Measurements from ENCODE around the gene FBXO46.
"Not testable (repeated sequence)": the region's sequence is repeated elsewhere in the genome, so short reads cannot be mapped to it uniquely, and the experiment has no call there.

Gene FBXO46

DNA sequence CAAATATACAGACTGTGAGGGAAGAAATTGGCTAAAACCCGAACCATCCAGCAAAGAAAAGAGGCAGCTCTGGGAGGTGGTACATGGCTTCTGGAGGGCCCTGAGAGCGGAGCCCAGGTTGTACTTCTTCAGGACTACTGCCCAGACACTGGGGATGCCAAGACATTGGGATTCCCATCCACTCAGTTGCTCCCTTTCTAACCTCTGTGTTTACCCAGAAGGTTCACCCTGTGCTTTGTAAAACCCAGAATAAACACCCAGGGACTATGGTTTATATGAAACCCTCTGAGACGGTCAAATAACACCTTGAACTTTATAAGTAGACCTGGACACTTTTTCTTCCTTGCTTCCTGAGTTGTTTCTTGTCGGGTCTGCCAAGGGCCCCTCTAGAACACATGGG lies 12.3 kb upstream of the FBXO46 start:
- H3K27ac ChIP-seq = no peak overlapping the region
- TF ChIP-seq, protein P1, sequence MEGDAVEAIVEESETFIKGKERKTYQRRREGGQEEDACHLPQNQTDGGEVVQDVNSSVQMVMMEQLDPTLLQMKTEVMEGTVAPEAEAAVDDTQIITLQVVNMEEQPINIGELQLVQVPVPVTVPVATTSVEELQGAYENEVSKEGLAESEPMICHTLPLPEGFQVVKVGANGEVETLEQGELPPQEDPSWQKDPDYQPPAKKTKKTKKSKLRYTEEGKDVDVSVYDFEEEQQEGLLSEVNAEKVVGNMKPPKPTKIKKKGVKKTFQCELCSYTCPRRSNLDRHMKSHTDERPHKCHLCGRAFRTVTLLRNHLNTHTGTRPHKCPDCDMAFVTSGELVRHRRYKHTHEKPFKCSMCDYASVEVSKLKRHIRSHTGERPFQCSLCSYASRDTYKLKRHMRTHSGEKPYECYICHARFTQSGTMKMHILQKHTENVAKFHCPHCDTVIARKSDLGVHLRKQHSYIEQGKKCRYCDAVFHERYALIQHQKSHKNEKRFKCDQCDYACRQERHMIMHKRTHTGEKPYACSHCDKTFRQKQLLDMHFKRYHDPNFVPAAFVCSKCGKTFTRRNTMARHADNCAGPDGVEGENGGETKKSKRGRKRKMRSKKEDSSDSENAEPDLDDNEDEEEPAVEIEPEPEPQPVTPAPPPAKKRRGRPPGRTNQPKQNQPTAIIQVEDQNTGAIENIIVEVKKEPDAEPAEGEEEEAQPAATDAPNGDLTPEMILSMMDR (conservative IDR thresholded peaks at IDR 0.05; ENCODE audit: low read depth) = no peak
- CTCF ChIA-PET = interaction anchor here (0.6 kb wide), 1 partner anchor 1818 kb away, joined by 4 read pairs; no protein-coding TSS in a partner anchor
- no peak for DNase-seq (ENCODE audit: low spot score)
- POLR2A ChIA-PET (ENCODE audit: low non-redundant PET) = no interaction called here

DNA sequence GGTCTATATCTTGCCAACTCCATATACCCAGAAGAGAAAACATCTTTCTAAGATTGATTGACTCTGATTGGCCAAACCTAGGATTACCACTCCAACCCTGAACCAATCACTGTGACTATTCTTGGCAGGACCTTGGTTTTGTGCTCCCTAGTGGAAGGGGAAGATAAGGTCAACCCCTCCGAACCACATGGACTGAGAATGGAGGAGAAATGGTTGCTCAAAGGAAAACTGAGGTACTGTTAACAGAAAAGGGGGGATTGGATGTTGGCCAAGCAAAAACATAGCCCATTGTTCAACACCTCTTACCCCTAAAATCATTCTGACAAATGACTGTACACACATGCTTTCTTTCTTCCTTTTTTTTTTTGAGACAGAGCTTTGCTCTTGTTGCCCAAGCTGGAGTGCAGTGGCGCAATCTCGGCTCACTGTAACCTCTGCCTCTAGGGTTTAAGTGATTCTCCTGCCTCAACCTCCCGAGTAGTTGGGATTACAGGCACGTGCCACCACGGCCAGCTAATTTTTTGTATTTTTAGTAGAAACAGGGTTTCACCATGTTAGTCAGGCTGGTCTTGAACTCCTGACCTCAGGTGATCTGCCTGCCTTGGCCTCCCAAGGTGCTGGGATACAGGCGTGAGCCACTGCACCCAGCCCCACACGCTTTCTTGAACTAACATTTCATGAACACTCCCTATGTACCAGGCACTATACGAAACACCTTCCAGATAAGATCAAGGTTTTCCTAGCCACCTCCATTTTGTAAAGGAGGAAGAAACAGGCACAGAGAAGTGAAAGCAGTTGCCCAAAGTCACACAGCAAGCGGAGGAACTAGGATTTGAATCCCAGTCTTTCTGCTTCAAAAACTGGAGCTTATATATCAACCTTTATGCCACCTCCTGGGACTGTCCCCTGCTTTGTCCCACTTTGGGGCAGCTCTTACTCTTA lies 9.1 kb upstream of the FBXO46 start:
- H3K27ac ChIP-seq = no peak overlapping the region
- POLR2A ChIA-PET (ENCODE audit: low non-redundant PET) = no interaction called here
- DNase-seq (ENCODE audit: low spot score) = no peak
- TF ChIP-seq, protein P1 (conservative IDR thresholded peaks at IDR 0.05; ENCODE audit: low read depth) = no peak
- CTCF ChIA-PET = interaction anchor here (0.5 to 0.6 kb wide), 2 partner anchors 143 to 575 kb away, joined by 3 to 5 read pairs; no protein-coding TSS in a partner anchor

DNA sequence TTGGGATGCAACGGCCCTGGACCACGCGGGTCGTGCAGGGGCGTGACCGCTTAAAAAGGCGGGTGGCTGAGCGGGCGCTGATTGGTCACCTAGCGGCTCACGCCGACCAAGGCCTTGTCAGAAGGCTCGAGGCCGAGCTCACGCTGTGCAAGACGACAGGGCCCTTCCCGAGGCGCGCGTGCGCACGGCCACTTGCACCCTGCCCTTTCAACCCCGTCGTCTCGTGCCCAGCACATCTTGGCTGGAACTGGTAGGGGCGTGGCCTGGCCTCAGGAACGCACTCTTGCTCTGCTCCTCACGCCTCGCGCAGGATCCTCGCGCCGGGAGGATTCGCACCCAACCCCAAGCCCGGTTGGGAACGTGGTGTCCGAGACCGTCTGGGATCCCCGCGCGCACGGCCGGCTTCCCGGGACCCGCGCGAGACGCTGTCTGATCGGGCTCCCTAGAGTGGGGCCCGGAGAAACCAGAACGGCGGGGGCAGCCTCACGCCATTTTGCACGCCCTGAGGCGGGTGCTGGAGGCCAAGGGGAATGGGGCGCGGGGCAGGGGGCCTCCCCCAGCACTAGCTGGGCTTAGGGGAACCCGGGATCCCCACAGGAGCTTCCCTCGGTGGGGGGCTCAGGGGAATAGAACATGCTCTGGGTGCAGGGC lies 2.6 kb upstream of the FBXO46 start, which contains the start of gene MEIOSIN:
Gene MEIOSIN (plus strand): TSS at position 280 of the 651 bp plus-strand sequence. CDS start 1,938 bp downstream, outside the sequence.
- ChIA-PET CTCF (no interaction called here), POLR2A (ENCODE audit: low non-redundant PET) (interaction anchor here (0.6 kb wide), 2 partner anchors 14 to 23 kb away, joined by 4 to 5 read pairs; no protein-coding TSS in a partner anchor)
- DNase-seq (ENCODE audit: low spot score) = no peak
- H3K27ac ChIP-seq = peak within 1 kb of the TSS; percentile 14; the same call in 1 of the 2 replicates
- TF ChIP-seq, protein P1 (conservative IDR thresholded peaks at IDR 0.05; ENCODE audit: low read depth) = no peak

DNA sequence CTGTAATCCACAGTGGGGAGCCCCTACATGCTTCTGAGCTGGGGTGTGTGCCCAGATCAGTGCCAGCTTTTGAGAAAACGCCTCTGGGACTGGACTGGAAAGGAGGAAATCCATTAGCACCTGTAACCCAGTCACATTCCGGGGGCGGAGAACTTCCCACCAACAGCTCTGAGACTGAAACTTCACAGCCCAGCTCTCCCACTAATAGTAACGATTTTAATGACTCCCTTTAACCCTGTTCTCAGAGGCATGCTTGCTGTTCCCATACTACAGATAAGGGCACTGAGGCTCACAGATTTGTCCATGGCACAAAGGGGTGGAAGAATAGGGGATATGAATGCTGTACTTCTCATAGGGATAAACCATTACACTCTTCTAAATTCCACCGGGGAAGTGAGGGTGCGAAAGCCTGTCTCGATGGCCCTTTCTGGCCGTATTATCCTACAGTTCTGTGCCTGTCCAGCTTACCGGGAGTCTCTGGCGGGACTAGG lies 851 bp downstream of the FBXO46 start:
- ChIA-PET POLR2A (ENCODE audit: low non-redundant PET) (interaction anchor here (1.3 kb wide), 1 partner anchor 39 kb away, joined by 5 read pairs; the partner anchor contains the start of gene SIX5), CTCF (no interaction called here)
- TF ChIP-seq, protein P1 (conservative IDR thresholded peaks at IDR 0.05; ENCODE audit: low read depth) = no peak
- peak overlapping the region; percentile 86 for H3K27ac ChIP-seq
- peak; percentile 18 for DNase-seq (ENCODE audit: low spot score)

DNA sequence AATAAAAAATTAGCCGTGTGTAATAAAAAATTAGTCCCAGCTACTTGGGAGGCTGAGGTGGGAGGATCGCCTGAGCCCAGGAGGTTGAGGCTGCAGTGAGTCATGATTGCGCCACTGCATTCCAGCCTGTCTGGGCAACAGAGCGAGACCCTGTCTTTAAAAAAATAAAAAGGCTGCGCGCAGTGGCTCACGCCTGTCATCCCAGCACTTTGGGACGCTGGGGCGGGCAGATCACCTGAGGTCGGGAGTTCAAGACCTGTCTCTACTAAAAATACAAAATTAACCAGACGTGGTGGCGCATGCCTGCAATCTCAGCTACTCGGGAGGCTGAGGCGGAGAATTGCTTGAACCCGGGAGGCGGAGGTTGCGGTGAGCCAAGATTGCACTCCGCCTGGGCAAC lies 2.0 kb downstream of the FBXO46 start:
- CTCF ChIA-PET = interaction anchor here (0.7 kb wide), 1 partner anchor 11 kb away, joined by 4 read pairs; no protein-coding TSS in a partner anchor
- H3K27ac ChIP-seq = peak overlapping the region; percentile 86
- DNase-seq (ENCODE audit: low spot score); POLR2A ChIA-PET (ENCODE audit: low non-redundant PET): not testable (repeated sequence)

DNA sequence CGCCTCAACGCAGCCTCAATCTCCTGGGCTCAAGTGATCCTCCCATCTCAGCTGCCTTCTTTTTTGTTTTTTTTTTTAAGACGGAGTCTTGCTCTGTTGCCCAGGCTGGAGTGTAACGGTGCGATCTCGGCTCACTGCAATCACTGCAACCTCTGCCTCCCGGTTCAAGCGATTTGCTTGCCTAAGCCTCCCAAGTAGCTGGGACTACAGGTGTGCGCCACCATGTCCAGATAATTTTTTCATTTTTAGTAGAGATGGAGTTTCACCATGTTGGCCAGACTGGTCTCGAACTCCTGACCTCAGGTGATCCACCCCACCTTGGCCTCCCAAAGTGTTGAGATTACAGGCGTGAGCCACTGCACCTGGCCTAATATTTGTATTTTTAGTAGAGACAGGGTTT lies 10.6 kb downstream of the FBXO46 start:
- DNase-seq (ENCODE audit: low spot score) = not testable (repeated sequence)
- POLR2A ChIA-PET (ENCODE audit: low non-redundant PET) = interaction anchor here (0.6 to 0.7 kb wide), 2 partner anchors 13 to 29 kb away, joined by 5 read pairs; no protein-coding TSS in a partner anchor
- H3K27ac ChIP-seq = peak overlapping the region; percentile 90
- CTCF ChIA-PET = interaction anchor here (1.4 kb wide), 1 partner anchor 26 kb away, joined by 4 read pairs; no protein-coding TSS in a partner anchor
